RWPE1 (cell line): ENCODE data around the gene EIF3M.

Experiments
- CTCF ChIA-PET: fragments of 350-600 bp; sonication (Branson Sonifier 250); formaldehyde crosslinking; extraction: SDS; loops from one replicate; lab custom pipeline; 2021; lab: Yijun Ruan, JAX
- POLR2A ChIA-PET: fragments of 400-600 bp; formaldehyde crosslinking; extraction: SDS; loops from one replicate; lab custom pipeline; 2020; ENCODE audit warnings: antibody characterized with exemption; ENCODE audit not compliant: low non-redundant PET; lab: Yijun Ruan, JAX
- DNase-seq: peaks from one replicate; pipeline ENCODE4 v3.0.0; 2012; ENCODE audit warnings: low spot score
- H3K27ac ChIP-seq: fragments of 450-650 bp; 2 replicates; pipeline ENCODE4 v1.5.1; 2017
- TF ChIP-seq, protein P1 (sequence below): fragments of 450-650 bp; conservative IDR thresholded peaks from 2 replicates; pipeline ENCODE4 v1.5.1; 2017; ENCODE audit warnings: low read depth, mild to moderate bottlenecking

The EIF3M gene

DNA sequence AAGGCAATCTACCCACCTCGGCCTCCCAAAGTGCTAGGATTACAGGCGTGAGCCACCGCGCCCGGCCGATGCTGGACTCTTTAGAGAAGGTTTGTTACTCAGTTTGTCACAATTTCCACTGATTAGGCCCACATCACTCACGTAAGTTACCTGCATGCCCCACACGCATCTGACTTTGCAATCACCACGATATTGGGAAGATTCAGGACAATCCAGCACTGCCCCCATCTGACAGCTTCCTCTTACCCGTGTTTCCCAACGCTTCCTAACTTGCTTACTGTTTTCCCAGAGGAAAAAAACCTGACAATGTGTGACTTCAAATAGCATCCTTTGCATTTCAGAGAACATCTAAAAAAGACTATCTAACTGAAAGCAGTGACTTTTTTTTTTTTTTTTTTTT is 21.8 kb upstream of the EIF3M start:
- H3K27ac ChIP-seq: no peak overlapping the region
- no peak for DNase-seq
- ChIA-PET POLR2A (no interaction called here), CTCF (interaction anchor here (0.5 kb wide), 1 partner anchor 45 kb away, joined by 5 read pairs; no protein-coding TSS in a partner anchor)
- TF ChIP-seq, protein P1, sequence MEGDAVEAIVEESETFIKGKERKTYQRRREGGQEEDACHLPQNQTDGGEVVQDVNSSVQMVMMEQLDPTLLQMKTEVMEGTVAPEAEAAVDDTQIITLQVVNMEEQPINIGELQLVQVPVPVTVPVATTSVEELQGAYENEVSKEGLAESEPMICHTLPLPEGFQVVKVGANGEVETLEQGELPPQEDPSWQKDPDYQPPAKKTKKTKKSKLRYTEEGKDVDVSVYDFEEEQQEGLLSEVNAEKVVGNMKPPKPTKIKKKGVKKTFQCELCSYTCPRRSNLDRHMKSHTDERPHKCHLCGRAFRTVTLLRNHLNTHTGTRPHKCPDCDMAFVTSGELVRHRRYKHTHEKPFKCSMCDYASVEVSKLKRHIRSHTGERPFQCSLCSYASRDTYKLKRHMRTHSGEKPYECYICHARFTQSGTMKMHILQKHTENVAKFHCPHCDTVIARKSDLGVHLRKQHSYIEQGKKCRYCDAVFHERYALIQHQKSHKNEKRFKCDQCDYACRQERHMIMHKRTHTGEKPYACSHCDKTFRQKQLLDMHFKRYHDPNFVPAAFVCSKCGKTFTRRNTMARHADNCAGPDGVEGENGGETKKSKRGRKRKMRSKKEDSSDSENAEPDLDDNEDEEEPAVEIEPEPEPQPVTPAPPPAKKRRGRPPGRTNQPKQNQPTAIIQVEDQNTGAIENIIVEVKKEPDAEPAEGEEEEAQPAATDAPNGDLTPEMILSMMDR: no peak

DNA sequence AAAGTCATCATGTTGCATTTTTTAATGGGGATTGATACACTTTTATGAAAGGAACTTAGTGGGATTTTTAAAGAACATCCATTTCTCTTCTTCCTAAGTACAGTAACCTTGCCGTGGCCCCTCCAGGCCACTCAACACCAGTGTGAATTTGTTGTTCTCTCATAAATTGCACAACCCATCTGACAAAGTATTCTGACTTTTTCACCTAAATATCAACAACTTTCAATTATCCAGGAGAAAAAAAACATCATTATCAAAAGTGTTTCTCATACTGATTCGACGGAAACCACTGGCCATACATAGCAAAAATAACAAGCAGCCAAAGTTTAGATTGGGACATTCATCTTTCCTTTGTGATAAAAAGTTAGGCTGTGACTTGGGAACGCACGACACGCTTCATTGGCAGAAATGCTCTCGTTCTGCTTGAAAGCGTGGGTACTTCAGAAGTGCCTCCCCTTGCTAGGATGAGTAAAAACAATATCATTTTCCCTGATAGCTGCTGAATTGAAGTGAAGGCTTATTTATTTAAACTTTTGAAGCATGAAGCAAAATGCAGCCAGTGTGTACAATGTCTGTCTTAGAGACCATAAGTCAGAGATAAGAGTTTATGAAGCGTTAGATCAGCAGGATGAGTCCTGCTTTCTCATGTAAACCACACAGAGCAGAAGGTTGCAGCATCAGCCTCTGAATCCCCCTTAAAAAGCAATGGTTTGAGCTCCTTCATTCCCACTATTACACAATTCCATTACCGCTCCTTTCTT is 20.6 kb upstream of the EIF3M start:
- H3K27ac ChIP-seq: no peak overlapping the region
- ChIA-PET CTCF (interaction anchor here (0.6 kb wide), 2 partner anchors 63 to 178 kb away, joined by 3 to 6 read pairs; no protein-coding TSS in a partner anchor), POLR2A (no interaction called here)
- TF ChIP-seq, protein P1: no peak
- no peak for DNase-seq

DNA sequence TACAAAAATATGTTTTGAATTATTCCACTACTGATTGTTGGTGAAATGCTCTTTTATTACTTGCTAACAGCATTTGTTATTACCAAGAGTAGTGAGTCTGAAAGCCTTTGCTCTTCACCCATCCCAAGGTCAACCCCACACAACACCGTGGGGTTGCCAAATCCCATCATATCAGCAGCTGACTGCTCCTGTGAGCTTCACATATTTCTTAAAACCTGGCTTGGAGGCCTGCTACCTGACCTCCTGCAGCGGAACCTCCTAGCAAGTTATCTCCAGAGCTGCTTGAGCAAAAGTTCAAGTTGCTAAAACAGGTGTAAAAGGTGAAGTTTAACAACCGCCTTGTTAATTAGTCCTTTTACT is 20.1 kb upstream of the EIF3M start:
- TF ChIP-seq, protein P1: no peak
- ChIA-PET CTCF (interaction anchor here (0.6 kb wide), 1 partner anchor 178 kb away, joined by 6 read pairs; no protein-coding TSS in a partner anchor), POLR2A (no interaction called here)
- H3K27ac ChIP-seq: no peak overlapping the region
- DNase-seq: no peak

DNA sequence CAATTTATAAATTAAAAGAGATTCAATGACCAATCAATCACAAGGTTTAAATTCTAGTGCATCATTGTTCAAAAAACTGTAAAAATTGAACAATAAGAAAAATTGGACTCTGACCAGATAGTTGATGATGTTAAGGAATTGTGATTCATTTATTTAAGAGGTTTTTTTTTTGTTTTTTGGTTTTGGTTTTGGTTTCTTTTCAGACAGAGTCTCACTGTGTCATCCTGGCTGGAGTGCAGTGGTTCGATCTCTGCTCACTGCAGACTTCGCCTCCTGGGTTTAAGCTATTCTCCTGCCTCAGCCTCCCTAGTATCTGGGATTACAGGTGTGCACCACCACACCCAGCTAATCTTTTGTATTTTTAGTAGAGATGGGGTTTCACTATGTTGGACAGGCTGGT is 17.1 kb upstream of the EIF3M start:
- no peak for DNase-seq
- H3K27ac ChIP-seq: no peak overlapping the region
- TF ChIP-seq, protein P1: no peak
- POLR2A ChIA-PET: no interaction called here
- CTCF ChIA-PET: no interaction called here

DNA sequence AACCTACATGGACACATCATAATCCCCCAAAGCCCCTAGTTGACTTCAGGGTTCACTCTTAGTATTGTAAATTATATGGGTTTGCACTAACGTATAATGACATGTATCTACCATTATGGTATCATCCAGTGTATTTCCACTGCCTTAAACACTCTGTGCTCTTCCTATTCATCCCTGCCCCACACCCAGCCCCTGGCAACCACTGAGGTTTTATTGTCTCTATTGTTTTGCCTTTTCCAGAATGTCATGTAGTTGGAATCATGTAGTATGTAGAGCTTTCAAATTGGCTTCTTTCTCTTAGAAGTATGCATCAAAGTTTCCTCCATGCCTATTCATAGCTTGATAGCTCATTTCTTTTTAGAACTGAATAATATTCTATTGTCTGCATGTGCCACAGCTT is 16.5 kb upstream of the EIF3M start:
- TF ChIP-seq, protein P1: no peak
- CTCF ChIA-PET: no interaction called here
- no peak overlapping the region for H3K27ac ChIP-seq
- POLR2A ChIA-PET: no interaction called here
- DNase-seq: no peak

DNA sequence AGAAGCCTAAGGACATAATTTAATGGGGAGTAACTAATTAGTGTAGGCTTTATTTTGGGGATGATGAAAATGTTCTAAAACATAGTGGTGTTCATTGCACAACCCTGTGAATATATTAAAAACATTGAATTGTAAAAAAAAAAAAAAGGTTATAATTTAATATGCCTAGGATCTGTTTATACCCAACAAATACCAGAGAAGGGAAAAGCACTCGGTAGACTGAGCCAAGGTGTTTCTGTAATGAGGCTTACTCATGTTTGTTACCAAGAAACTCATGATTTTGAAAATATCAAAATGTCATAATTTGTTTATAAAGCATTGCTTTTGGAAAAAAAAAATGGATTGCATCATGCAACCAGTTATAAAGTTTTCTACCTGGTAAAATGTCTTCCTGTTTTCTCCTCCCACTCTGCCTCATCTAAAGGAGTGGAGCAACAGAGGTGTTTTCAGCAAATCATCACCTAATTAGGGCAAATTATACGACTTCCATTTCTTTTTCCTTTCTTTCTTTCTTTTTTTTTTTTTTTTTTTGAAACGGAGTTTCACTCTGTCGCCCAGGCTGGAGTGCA is 14.2 kb upstream of the EIF3M start:
- H3K27ac ChIP-seq: no peak overlapping the region
- ChIA-PET CTCF (no interaction called here), POLR2A (no interaction called here)
- no peak for DNase-seq
- TF ChIP-seq, protein P1: no peak
